ENCODE results near the gene ALDH3B1. TPM values are rescaled to one million over a fixed set of nuclear protein-coding genes. Genes with fewer than 3 reads are reported as not detected.
A peak's percentile ranks its signal among the peaks of the same experiment; 100 is the strongest.

Gene ALDH3B1
- total and polyA plus RNA-seq, 10 of the 15 experiments (the other 5 are each of a cell fraction or from before 2014, with no cell fraction given): 0.03 to 0.37 (median 0.17) TPM; not detected in 3

DNA sequence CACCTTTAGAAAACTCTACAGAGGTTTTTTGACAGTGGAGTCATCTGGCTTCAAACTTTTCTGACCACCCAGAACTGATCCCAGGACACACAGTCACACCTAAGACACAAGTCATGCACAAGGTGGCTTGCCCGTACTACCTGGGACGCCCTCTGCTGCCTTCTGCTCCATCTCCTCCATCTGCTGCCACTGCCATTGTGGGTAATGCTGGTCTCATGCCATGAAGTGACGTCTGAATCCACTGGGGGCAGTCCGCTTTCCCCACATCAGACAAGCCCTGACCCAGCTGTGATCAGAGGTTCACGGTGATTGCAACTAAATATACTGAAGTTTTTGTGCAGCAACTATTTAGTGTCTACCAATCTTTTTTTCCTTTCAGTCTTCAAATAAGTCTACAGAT is 14.9 kb downstream of the ALDH3B1 start:
- ChIA-PET RAD21 (ENCODE audit: unreplicated experiment) (no interaction called here), CTCF (interaction anchor here (0.6 to 1.3 kb wide), 2 partner anchors 181 to 184 kb away, joined by 3 to 4 read pairs; no protein-coding TSS in a partner anchor), SMC1A (ENCODE audit: uncharacterized antibody, unreplicated experiment) (no interaction called here), POLR2A (no interaction called here)
- Histone ChIP-seq H3K4me2 (ENCODE audit: control insufficient read depth, insufficient read depth) (no peak overlapping the region), H3K4me1 (ENCODE audit: control insufficient read depth, insufficient read depth, low read length) (peaks cover 8% of the 10 kb centered on the region), H3K9ac (ENCODE audit: control insufficient read depth, insufficient read depth, low read length) (no peak overlapping the region), H4K20me1 (ENCODE audit: control insufficient read depth, insufficient read depth) (no peaks in the 10 kb centered on the region), H3K27me3 (replicated peaks in 1 of 2; ENCODE audit: control insufficient read depth in 2 of 2, insufficient read depth in 2 of 2, low read length in 1 of 2) (no peaks in the 10 kb centered on the region), H3K79me2 (ENCODE audit: control insufficient read depth, insufficient read depth, low read length) (peaks cover 2% of the 10 kb centered on the region), H3K9me3 (replicated peaks; ENCODE audit: control insufficient read depth, insufficient read depth, low read length) (no peaks in the 10 kb centered on the region), H2AFZ (ENCODE audit: control insufficient read depth, low read depth, low read length) (no peak overlapping the region), H3K27ac (ENCODE audit: control insufficient read depth, insufficient read depth) (no peak overlapping the region), H3K4me3 (no peak overlapping the region), H3K36me3 (ENCODE audit: control insufficient read depth in 2 of 2, insufficient read depth in 2 of 2, low read length in 1 of 2) (no peaks in the 10 kb centered on the region)
- DNase-seq (ENCODE audit: low read depth, low spot score) (no peak), ATAC-seq (peak; percentile 80), FAIRE-seq (no peak)
- TF ChIP-seq CTCF (IDR thresholded peaks at IDR 0.05 in 2 of 3, conservative IDR thresholded peaks at IDR 0.05 in 1 of 3; ENCODE audit: control insufficient read depth in 2 of 3, extremely low read depth in 1 of 3, insufficient read depth in 1 of 3, low read depth in 3 of 3, low read length in 3 of 3): peak in 1 of 3 experiments; percentile 20; a peak in 1 of 6 replicates
- no peak for TF ChIP-seq NR2C1 (IDR thresholded peaks at IDR 0.05)
- TF ChIP-seq NFYA (IDR thresholded peaks at IDR 0.05; ENCODE audit: borderline replicate concordance, low read depth, low read length): no peak
- TF ChIP-seq SMC3 (IDR thresholded peaks at IDR 0.05; ENCODE audit: borderline replicate concordance, low read length): no peak
- BruUV-seq (replicated peaks): no TSS peak
- WGBS (ENCODE audit: insufficient coverage, insufficient replicate concordance, low lambda C conversion rate, missing lambda C conversion rate): 1% methylated on average over 5 of the region's 5 CpGs
- in situ Hi-C loops (cut with MboI) (no loop called here), intact Hi-C loops (cut with micrococcal nuclease; ENCODE audit: unreplicated experiment) (loop anchor here (10.0 kb wide), 1 partner anchor 430 kb away; no protein-coding TSS in a partner anchor)
